Ishikawa (cell line): ENCODE results near the gene PAN3.

Source experiments
- EP300 ChIP-seq: IDR thresholded peaks from 2 replicates; pipeline ENCODE4 v1.6.1; 2012; ENCODE audit warnings: borderline replicate concordance
- FOXM1 ChIP-seq: IDR thresholded peaks from 2 replicates; pipeline ENCODE4 v1.6.1; 2012; ENCODE audit warnings: low read depth, borderline replicate concordance
- RAD21 ChIP-seq: IDR thresholded peaks from 2 replicates; pipeline ENCODE4 v1.6.1; 2012; ENCODE audit warnings: low read depth
- TAF1 ChIP-seq: IDR thresholded peaks from 2 replicates; pipeline ENCODE4 v1.6.1; 2012; ENCODE audit warnings: low read depth, mild to moderate bottlenecking
- TEAD4 ChIP-seq: IDR thresholded peaks from 2 replicates; pipeline ENCODE4 v1.6.1; 2012
- TF ChIP-seq, protein P1 (sequence below): IDR thresholded peaks from 2 replicates; pipeline ENCODE4 v1.6.1; 2012
- TF ChIP-seq, protein P2 (sequence below): IDR thresholded peaks from 2 replicates; pipeline ENCODE4 v1.6.1; 2012

DNA sequence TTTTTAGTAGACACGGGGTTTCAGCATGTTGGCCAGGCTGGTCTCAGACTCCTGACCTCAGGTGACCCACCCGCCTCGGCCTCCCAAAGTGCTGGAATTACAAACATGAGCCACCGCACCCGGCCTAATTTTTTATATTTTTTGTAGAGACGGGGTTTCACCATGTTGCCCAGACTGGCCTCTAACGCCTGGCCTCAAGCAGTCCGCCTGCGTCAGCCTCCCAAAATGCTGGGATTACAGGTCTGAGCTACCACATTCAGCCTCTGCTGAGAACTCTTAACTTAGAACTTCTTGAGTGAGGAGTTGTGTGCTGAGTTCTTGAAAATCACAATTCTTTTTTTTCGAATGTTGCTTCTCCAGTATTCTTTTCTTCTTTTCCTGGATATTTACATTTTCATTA, 112.2 kb downstream of the PAN3 start:
- TF ChIP-seq TEAD4 = no peak
- TF ChIP-seq RAD21 = no peak
- TF ChIP-seq, protein P1, sequence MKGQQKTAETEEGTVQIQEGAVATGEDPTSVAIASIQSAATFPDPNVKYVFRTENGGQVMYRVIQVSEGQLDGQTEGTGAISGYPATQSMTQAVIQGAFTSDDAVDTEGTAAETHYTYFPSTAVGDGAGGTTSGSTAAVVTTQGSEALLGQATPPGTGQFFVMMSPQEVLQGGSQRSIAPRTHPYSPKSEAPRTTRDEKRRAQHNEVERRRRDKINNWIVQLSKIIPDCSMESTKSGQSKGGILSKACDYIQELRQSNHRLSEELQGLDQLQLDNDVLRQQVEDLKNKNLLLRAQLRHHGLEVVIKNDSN = no peak
- TF ChIP-seq FOXM1 = no peak
- TF ChIP-seq, protein P2, sequence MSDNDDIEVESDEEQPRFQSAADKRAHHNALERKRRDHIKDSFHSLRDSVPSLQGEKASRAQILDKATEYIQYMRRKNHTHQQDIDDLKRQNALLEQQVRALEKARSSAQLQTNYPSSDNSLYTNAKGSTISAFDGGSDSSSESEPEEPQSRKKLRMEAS = no peak
- TF ChIP-seq EP300 = no peak
- TF ChIP-seq TAF1 = no peak
